Astrocyte (in vitro differentiated cells and primary cell): ENCODE results near the gene DOCK10.

Source experiments
- EZH2 ChIP-seq: IDR thresholded peaks from 2 replicates; pipeline ENCODE4 v1.6.1; 2012; ENCODE audit warnings: mild to moderate bottlenecking, low read length, inconsistent platforms; ENCODE audit not compliant: insufficient read depth
- TF ChIP-seq, protein P1 (sequence below): IDR thresholded peaks from 2 replicates; pipeline ENCODE4 v1.5.1; 2011; ENCODE audit warnings: low read depth, mild to moderate bottlenecking, inconsistent platforms, low read length, moderate library complexity; ENCODE audit not compliant: insufficient read depth

- TF ChIP-seq, protein P1, sequence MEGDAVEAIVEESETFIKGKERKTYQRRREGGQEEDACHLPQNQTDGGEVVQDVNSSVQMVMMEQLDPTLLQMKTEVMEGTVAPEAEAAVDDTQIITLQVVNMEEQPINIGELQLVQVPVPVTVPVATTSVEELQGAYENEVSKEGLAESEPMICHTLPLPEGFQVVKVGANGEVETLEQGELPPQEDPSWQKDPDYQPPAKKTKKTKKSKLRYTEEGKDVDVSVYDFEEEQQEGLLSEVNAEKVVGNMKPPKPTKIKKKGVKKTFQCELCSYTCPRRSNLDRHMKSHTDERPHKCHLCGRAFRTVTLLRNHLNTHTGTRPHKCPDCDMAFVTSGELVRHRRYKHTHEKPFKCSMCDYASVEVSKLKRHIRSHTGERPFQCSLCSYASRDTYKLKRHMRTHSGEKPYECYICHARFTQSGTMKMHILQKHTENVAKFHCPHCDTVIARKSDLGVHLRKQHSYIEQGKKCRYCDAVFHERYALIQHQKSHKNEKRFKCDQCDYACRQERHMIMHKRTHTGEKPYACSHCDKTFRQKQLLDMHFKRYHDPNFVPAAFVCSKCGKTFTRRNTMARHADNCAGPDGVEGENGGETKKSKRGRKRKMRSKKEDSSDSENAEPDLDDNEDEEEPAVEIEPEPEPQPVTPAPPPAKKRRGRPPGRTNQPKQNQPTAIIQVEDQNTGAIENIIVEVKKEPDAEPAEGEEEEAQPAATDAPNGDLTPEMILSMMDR = no peak
- TF ChIP-seq EZH2 = no peak
These were observed 158.6 kb downstream of the DOCK10 start for GRCh38 chr2:224883700-224884099.
